HepG2 (cell line): ENCODE results near the gene CNNM2. TPM values are rescaled to one million over a fixed set of nuclear protein-coding genes. Genes with fewer than 3 reads are reported as not detected.

ENCODE experiments used
- ARHGAP35 ChIP-seq: sonication (generic); formaldehyde crosslinking; IDR thresholded peaks from 2 replicates; pipeline ENCODE4 v1.9.0; 2022; ENCODE audit warnings: mild to moderate bottlenecking, inconsistent platforms, moderate library complexity, missing genetic modification reagents, borderline replicate concordance
- CAMTA2 ChIP-seq: sonication (generic); formaldehyde crosslinking; IDR thresholded peaks from 2 replicates; pipeline ENCODE4 v1.4.0; 2020; ENCODE audit warnings: mild to moderate bottlenecking, missing genetic modification reagents, borderline replicate concordance
- CREB1 ChIP-seq, 2 experiments: fragments of 450-650 bp in 1 of 2; IDR thresholded peaks; 2 replicates each; pipeline ENCODE4 v1.6.1; 2016 to 2017; ENCODE audit warnings: control low read depth in 1 of 2, mild to moderate bottlenecking in 1 of 2, missing compliant biosample characterization in 1 of 2, missing genetic modification characterization in 1 of 2
- CREBL2 ChIP-seq: sonication (generic); formaldehyde crosslinking; IDR thresholded peaks from 2 replicates; pipeline ENCODE4 v1.8.1; 2023; ENCODE audit warnings: missing genetic modification reagents, mild to moderate bottlenecking, borderline replicate concordance
- MIER3 ChIP-seq: IDR thresholded peaks from 2 replicates; pipeline ENCODE4 v1.6.1; 2016; ENCODE audit warnings: missing compliant biosample characterization, borderline replicate concordance
- MIXL1 ChIP-seq: IDR thresholded peaks from 2 replicates; pipeline ENCODE4 v1.6.1; 2016
- NCOA2 ChIP-seq: sonication (generic); formaldehyde crosslinking; IDR thresholded peaks from 2 replicates; pipeline ENCODE4 v1.8.0; 2022; ENCODE audit warnings: inconsistent platforms
- POLR2AphosphoS2 ChIP-seq: IDR thresholded peaks from 2 replicates; pipeline ENCODE4 v1.6.1; 2011; ENCODE audit warnings: low read depth, low read length, improper control_type of control experiment
- RERE ChIP-seq: IDR thresholded peaks from 2 replicates; pipeline ENCODE4 v1.6.1; 2016; ENCODE audit warnings: low read depth, missing genetic modification reagents, missing compliant biosample characterization
- TBL1XR1 ChIP-seq: fragments of 150-350 bp; IDR thresholded peaks from 2 replicates; pipeline ENCODE4 v1.6.1; 2014; ENCODE audit warnings: borderline replicate concordance, low read length; ENCODE audit not compliant: partially characterized antibody
- ZBTB14 ChIP-seq: sonication (generic); formaldehyde crosslinking; IDR thresholded peaks from 2 replicates; pipeline ENCODE4 v1.4.0; 2020; ENCODE audit warnings: missing genetic modification reagents
- ZNF337 ChIP-seq: sonication (generic); formaldehyde crosslinking; IDR thresholded peaks from 2 replicates; pipeline ENCODE4 v1.5.1; 2020; ENCODE audit warnings: missing genetic modification reagents, low read depth, mild to moderate bottlenecking, borderline replicate concordance
- ZSCAN9 ChIP-seq: IDR thresholded peaks from 2 replicates; pipeline ENCODE4 v1.6.1; 2016; ENCODE audit warnings: borderline replicate concordance
- polyA plus RNA-seq, 8 experiments: library from polyadenylated mRNA; depleted of rRNA in 3 of 8; stranded (reverse) in 7 of 8; unstranded in 1 of 8; fragments of >200 nt; fragmentation: Illumina TruSeq in 4 of 8; extraction: Trizol in 4 of 8; gene quantifications; 2 replicates each; pipeline versions ENCODE4 v1.2.1 to v1.2.3, GENCODE V29; 2011 to 2016; ENCODE audit warnings: low read depth in 4 of 8, missing spikeins in 1 of 8, mixed read lengths in 1 of 8; ENCODE audit not compliant: insufficient read depth in 1 of 8
- total RNA-seq, 5 experiments: library from RNA; depleted of rRNA; stranded (reverse); fragments of >200 nt; fragmentation: Illumina TruSeq; extraction: Trizol; gene quantifications; 2 replicates each; pipeline ENCODE4 v1.2.3, GENCODE V29; 2016; ENCODE audit warnings: low read depth in 1 of 5
- TF ChIP-seq, protein P1 (sequence below): IDR thresholded peaks from 2 replicates; pipeline ENCODE4 v1.6.1; 2016; ENCODE audit warnings: low read depth, control low read depth
- TF ChIP-seq, protein P2 (sequence below): IDR thresholded peaks from 2 replicates; pipeline ENCODE4 v1.6.1; 2018; ENCODE audit warnings: missing genetic modification reagents, mild to moderate bottlenecking, missing compliant biosample characterization
- TF ChIP-seq, protein P3 (sequence below): sonication (generic); formaldehyde crosslinking; IDR thresholded peaks from 2 replicates; pipeline ENCODE4 v1.4.0; 2020; ENCODE audit warnings: missing genetic modification reagents, borderline replicate concordance

Gene CNNM2
- total and polyA plus RNA-seq, 2 of the 13 experiments (the other 11 are each of a cell fraction or from before 2014, with no cell fraction given): 7.1 to 9.0 TPM

GRCh38 chr10:102988404-102989314 lies 70.6 kb downstream of the CNNM2 start (continued):
- TF ChIP-seq, protein P1, sequence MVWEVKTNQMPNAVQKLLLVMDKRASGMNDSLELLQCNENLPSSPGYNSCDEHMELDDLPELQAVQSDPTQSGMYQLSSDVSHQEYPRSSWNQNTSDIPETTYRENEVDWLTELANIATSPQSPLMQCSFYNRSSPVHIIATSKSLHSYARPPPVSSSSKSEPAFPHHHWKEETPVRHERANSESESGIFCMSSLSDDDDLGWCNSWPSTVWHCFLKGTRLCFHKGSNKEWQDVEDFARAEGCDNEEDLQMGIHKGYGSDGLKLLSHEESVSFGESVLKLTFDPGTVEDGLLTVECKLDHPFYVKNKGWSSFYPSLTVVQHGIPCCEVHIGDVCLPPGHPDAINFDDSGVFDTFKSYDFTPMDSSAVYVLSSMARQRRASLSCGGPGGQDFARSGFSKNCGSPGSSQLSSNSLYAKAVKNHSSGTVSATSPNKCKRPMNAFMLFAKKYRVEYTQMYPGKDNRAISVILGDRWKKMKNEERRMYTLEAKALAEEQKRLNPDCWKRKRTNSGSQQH (CRISPR knock-in tag): no peak
- no peak for TF ChIP-seq CREBL2 (CRISPR knock-in tag)
- peak; percentile 28; the same call in 1 of the 2 replicates for TF ChIP-seq MIXL1 (CRISPR knock-in tag)
- TF ChIP-seq, protein P2, sequence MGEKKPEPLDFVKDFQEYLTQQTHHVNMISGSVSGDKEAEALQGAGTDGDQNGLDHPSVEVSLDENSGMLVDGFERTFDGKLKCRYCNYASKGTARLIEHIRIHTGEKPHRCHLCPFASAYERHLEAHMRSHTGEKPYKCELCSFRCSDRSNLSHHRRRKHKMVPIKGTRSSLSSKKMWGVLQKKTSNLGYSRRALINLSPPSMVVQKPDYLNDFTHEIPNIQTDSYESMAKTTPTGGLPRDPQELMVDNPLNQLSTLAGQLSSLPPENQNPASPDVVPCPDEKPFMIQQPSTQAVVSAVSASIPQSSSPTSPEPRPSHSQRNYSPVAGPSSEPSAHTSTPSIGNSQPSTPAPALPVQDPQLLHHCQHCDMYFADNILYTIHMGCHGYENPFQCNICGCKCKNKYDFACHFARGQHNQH (CRISPR knock-in tag): 0 out of 2 replicates have a peak, but pooled peaks have one; percentile 54
- TF ChIP-seq, protein P3, sequence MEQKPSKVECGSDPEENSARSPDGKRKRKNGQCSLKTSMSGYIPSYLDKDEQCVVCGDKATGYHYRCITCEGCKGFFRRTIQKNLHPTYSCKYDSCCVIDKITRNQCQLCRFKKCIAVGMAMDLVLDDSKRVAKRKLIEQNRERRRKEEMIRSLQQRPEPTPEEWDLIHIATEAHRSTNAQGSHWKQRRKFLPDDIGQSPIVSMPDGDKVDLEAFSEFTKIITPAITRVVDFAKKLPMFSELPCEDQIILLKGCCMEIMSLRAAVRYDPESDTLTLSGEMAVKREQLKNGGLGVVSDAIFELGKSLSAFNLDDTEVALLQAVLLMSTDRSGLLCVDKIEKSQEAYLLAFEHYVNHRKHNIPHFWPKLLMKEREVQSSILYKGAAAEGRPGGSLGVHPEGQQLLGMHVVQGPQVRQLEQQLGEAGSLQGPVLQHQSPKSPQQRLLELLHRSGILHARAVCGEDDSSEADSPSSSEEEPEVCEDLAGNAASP (CRISPR knock-in tag): peak; percentile 57; the same call in 1 of the 2 replicates
- no peak for TF ChIP-seq ZBTB14 (CRISPR knock-in tag)
- TF ChIP-seq ZNF337: no peak
- peak; percentile 62; the same call in 1 of the 2 replicates for TF ChIP-seq RERE (CRISPR knock-in tag)
- no peak for TF ChIP-seq CAMTA2
- TF ChIP-seq POLR2AphosphoS2: no peak
- peak; percentile 47; the same call in 1 of the 2 replicates for TF ChIP-seq MIER3 (CRISPR knock-in tag)
- TF ChIP-seq ARHGAP35 (CRISPR knock-in tag): no peak
- peak; percentile 12; the same call in 1 of the 2 replicates for TF ChIP-seq ZSCAN9 (CRISPR knock-in tag)
- TF ChIP-seq NCOA2 (CRISPR knock-in tag): peak; percentile 89
- no peak for TF ChIP-seq CREB1 (IDR thresholded peaks at IDR 0.05)
- TF ChIP-seq CREB1 (CRISPR knock-in tag; IDR thresholded peaks at IDR 0.05): peak; percentile 70
- no peak for TF ChIP-seq TBL1XR1
